ENCODE measurements around the gene MRPL50.

MRPL50 gene

GRCh38 chr9:101398068-101398929 lies at the start of gene MRPL50, which contains the start of gene ZNF189:
Gene MRPL50 (minus strand): TSS chr9:101398618. CDS start chr9:101398592, 26 bp downstream.
Gene ZNF189 (plus strand): TSS chr9:101398851. CDS start chr9:101399157, 306 bp downstream.
- DNase-seq = peak; percentile 99

DNA sequence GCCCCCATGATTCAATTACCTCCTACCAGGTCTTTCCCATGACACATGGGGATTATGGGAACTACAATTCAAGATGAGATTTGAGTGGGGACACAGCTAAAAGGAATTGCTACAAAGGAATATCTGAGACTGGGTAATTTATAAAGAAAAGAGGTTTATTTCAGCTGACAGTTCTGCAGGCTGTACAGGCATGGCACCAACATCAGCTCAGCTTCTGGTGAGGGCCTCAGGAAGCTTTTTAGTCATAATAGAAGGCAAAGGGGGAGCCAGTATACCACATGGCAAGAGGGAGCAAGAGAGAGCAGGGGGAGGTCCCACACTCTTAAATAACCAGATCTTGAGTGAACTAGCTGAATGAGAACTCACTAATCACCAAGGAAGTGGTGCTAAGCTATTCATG lies 48.3 kb upstream of the MRPL50 start:
- no peak for DNase-seq

- DNase-seq = no peak
Measured at GRCh38 chr9:101445353-101446029, 47.1 kb upstream of the MRPL50 start.

DNA sequence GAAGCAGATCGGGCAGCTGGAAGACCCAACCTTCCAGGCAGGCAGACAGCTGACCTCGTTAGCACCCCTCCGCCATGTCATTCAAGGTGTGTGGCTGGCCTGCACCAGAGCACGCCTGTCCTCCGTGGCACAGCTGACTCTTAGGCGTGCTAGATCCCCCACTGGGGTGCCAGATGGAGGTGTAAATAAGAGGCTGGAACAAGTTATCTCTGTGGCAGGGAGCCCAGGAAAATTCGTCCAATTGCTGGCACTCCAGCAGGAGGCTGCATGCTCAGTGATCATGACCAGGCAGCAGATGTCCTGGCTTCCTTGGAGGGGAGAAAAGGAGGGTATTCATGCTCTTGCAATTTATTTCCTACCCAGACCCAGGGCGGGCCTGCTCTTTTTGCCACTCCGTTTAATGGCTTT lies 45.0 kb upstream of the MRPL50 start:
- peak; percentile 9 for DNase-seq

GRCh38 chr9:101442736-101443135 lies 44.3 kb upstream of the MRPL50 start:
- DNase-seq = no peak

DNA sequence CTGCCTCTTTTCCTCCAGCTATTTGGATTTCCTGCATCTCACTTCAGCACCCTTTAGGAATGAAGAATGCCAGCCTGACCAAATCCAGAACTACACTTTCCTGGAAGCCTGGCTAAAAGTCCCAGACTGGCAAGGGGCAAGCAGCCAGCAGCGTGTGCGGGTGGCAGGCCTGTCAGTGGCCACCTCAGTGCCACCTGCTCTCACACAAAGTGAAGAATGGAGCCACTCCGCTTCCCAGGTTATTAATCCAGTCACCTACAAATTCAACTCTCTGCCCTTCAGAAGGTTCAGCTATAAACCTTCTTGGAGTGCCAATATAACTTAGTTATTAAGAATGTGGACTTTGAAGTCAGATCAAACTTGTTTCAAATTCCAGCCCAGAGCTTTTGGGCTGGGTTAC lies 43.9 kb upstream of the MRPL50 start:
- DNase-seq = no peak

- no peak for DNase-seq
Measured at GRCh38 chr9:101440714-101441230, 42.4 kb upstream of the MRPL50 start.

DNA sequence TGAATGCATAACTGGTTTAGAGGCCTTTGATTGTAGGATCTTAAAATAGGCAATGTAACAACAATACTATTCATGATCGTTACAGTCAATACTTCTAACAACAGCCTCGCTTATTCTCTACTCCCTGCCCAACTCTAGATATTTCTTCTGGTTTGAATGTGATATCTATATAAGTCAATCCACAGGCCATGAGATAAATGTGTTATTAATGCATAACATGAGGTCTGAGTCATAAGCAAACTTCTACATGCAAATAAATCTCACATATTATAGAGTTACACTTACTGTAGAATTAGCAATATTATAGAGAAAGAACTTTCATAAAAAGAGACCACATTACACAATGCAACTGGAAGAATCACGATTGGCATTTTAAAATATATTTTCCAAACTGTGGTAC lies 40.1 kb upstream of the MRPL50 start:
- no peak for DNase-seq

GRCh38 chr9:101437806-101438232 lies 39.4 kb upstream of the MRPL50 start:
- DNase-seq = no peak

DNA sequence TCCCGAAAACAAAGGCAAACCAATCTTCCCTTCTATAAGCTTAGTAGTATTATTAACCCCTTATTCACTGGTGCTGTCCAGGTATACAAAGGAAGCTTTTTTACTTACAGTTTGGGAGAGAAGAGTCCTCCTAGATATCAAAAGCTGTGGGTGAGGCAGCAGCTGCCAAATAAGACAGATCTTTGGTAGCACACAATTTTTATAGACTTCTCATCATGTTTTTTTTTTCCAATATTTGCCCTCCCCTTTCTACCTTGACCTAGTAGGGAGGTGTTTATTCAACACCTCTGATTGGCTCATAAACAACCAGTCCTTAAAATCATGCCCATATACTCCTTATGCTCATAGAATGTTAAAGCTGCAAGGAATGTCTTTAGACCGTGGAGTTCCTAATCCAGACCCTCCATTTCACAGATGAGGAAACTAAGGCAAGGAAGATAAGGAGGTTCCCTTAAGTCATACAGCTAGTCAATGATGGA lies 37.2 kb upstream of the MRPL50 start, which contains the start of gene ALDOB:
Gene ALDOB, minus strand, starts transcription at position 174 of the 479 bp plus-strand sequence. CDS start 4,887 bp downstream, outside the sequence.
- DNase-seq = no peak

DNA sequence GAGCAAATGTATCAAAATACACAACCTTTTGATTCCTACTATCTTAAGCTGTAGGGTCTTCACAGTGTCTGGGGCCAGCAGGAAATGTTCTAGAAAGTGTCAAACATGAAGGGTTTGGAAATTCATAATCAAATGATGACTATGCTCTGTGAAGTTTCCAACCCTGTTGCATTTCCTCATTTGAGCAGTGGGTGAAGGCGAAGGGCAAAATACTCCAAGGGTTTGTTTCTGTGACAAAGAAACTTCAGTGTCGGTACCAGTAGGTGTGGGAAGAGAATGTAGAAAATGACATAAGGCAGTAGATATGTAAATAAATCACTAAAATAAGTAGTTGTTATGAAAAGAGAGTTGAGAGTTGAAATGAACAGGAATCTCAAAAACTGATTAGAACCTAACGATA lies 36.6 kb upstream of the MRPL50 start:
- no peak for DNase-seq

DNA sequence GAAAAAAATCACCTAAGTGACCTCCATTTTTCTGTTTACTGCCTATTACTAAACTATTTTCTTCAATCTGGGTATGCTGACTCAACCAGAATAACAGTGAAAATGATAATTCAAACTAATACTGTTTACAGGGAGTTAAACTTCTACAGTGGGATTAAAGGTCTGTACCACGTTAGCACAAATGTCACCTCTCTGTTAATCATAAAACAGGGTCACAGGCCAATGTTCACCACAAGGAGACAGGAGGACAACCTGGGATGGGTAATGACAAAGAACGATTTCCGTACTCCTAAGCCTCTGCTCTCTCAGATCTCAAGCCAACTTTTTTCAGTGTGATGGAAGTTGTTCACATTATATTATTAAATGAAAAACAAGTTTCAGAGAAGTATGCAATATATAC lies 34.8 kb upstream of the MRPL50 start:
- DNase-seq = no peak

GRCh38 chr9:101432740-101433139 lies 34.3 kb upstream of the MRPL50 start:
- no peak for DNase-seq

DNA sequence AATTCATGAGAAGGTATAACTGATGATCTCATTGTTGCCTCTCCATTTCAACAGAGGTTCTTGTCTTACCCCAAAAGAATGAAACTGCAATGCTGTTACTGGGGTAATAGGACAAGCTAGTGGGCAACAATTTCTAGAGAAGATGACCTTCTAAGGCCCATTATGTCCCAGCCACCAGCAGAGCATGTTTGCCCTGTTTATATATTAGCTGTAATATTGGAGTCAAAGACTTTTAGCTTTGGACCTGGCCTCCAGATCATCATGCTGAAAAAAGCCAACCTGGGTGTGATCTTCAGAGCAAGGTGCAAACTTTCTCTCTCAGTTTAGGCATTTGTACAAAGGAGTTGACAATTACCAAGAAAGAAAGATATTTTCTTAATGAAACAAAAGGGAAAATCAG lies 33.8 kb upstream of the MRPL50 start:
- no peak for DNase-seq

DNA sequence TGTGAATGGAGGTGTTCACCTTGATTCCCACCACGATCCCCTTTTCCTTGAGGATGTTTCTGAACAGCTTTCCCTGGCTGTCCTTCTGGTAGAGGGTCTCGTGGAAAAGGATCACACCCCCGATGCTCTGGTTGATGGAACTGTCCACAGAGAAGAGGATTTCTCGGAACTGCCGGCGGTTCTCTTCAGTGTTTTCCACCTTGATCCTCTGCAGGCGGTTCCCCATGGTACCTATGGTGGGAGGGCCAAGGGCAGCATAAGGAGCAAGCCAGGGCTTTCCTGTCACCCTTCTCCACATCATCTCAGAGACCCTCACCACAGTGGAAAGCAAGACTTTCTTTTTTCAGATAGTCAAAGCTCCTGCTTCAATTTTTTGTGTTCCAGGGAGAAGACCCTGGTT lies 31.3 kb upstream of the MRPL50 start:
- DNase-seq = no peak

DNA sequence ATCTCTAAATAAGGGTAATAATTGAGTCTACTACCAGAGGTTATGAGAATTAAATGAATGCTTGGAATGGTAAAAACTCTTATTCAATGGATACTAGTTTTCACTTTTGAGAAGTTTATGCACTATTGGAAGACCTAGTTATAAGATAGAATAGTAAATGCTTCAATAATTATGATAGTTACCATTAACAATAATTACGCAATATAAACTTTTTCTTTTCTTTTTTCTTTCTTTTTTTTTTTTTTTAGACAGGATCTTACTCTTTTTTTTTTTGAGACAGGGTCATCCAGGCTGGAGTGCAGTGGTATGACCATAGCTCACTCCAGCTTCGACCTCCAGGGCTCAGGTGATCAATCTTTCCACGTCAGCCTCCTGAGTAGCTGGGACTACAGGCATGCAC lies 30.5 kb upstream of the MRPL50 start:
- no peak for DNase-seq

GRCh38 chr9:101427957-101428655 lies 29.7 kb upstream of the MRPL50 start:
- DNase-seq = no peak

DNA sequence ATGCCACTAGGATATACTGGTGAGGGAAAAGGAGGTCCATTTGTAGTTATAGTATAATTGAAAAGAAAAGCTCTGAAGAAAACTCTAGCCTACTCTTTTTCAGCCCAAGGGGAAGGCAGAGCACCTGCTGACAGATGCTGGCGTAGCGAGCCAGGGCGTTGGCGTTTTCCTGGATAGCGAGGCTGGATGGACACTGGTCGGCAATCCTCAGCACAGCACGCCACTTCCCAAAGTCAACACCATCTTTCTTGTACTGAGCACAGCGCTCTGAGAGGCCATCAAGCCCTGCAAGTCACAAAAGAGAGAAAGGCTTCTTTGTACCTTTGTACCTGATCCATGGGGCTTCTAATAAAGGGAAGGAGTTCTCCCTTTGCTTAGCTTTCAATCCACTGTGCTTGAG lies 28.9 kb upstream of the MRPL50 start:
- no peak for DNase-seq

DNA sequence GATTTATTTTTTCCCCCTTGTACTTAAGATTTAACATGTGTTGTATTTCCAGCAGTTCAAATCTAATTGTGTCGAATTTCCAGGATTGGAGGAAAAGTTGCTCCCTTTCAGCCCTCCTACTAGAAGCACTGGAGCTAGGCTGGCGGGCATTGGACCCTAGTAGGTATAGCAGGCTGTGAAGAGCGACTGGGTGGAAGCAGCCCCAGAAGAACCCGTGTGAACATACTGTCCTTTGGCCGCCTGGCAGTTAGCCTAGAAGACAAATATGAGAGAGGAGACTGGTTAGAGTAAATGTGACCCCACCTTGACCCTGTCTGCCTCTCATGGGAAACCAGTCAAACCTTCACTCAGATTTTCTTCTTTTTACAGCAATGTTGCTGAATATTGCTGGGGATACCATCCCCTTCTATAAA lies 23.2 kb upstream of the MRPL50 start:
- DNase-seq = no peak

GRCh38 chr9:101419863-101420262 lies 21.4 kb upstream of the MRPL50 start:
- no peak for DNase-seq

DNA sequence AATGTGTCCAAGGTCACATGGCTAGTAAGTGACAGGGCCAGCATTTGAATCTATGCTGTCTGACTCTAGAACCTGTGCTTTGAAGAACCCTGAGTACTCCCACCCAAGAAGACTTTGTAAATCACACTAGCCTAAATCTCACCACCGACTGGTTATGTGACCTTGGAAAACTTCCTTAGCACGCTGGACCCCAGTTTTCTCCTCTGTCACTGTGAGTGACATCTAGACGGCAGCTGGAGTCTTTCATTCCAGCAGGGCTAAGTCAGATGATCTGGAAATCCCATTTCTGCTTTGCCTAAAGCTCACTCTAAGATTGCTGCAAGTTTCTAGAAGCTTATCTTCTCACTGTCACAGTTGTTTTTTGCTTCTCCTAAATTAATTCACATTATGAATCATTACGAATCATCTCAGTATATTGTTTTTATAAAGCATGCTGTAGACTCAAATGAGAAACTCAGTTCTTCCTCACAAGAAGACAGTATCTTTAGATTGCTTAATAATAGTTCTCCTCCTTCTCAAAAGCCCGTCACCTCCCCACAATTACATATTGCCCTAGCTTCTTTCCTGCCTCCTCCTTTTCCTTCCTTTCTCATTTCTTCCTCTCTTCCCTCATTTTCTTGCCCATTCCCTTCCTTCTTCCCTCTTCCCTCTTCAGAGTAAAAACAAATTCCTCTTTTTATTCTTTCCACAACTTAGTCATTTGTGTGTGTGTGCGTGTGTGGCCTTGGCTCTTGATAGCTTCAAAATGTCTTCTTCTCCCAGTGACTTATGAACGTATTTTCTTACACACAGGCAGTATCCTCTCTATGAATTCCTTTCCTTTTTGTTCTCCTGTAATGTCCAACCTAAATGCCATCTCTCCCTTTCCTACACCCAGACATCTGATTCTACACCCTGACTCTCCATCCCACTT lies 20.4 kb upstream of the MRPL50 start:
- DNase-seq = peak; percentile 37

DNA sequence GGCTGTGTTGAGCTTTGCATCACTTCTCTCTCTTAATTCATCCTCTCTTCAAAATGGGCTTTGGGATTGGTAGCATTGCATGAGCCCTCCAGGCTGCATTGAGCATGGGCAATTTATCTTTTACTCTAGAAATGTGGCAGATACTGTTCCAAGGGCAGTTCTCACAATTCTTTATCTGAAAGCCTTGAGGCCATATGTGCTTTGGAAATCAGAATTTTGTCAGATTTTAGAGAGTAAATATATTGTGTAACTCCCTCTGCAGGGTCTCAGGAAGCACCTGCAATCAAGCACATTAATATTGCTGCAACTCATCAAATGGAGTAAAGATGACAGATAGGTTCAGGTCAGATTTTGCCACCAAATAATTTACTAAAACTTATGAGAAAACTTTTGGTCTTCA lies 19.6 kb upstream of the MRPL50 start:
- no peak for DNase-seq
